Skeletal muscle tissue (tissue), 4 donors: Measurements from ENCODE around the gene RBM6. TPM values are rescaled to one million over a fixed set of nuclear protein-coding genes. Genes with fewer than 3 reads are reported as not detected.
A peak's percentile ranks its signal among the peaks of the same experiment; 100 is the strongest.
"Not testable (repeated sequence)": the region's sequence is repeated elsewhere in the genome, so short reads cannot be mapped to it uniquely, and the experiment has no call there.

Source experiments
- H3K27ac ChIP-seq: one replicate; pipeline ENCODE4 v1.7.0; 2013; ENCODE audit warnings: mild to moderate bottlenecking, low read depth, low read length, inconsistent platforms
- H3K27me3 ChIP-seq, 3 donors: one replicate each; pipeline ENCODE4 v1.7.0; 2013; ENCODE audit warnings: low read length in 3 of 3; ENCODE audit not compliant: control insufficient read depth in 3 of 3, insufficient read depth in 3 of 3
- H3K36me3 ChIP-seq, 3 donors: one replicate each; pipeline ENCODE4 v1.7.0; 2013; ENCODE audit warnings: low read length in 3 of 3; ENCODE audit not compliant: control insufficient read depth in 3 of 3, insufficient read depth in 3 of 3
- H3K4me1 ChIP-seq, 3 donors: one replicate each; pipeline ENCODE4 v1.7.0; 2013; ENCODE audit warnings: low read length in 3 of 3, mild to moderate bottlenecking in 3 of 3; ENCODE audit not compliant: control insufficient read depth in 3 of 3, insufficient read depth in 3 of 3
- H3K4me3 ChIP-seq, 3 donors: one replicate each; pipeline ENCODE4 v1.7.0; 2013; ENCODE audit warnings: low read length in 3 of 3
- H3K9ac ChIP-seq, 3 donors: one replicate each; pipeline ENCODE4 v1.7.0; 2013; ENCODE audit warnings: low read length in 3 of 3, mild to moderate bottlenecking in 3 of 3, moderate library complexity in 2 of 3, low read depth in 1 of 3
- H3K9me3 ChIP-seq, 3 donors: one replicate each; pipeline ENCODE4 v1.7.0; 2013; ENCODE audit warnings: low read length in 3 of 3; ENCODE audit not compliant: control insufficient read depth in 3 of 3
- total RNA-seq: library from RNA; depleted of rRNA; stranded (reverse); fragments of >200 nt; gene quantifications from one replicate; pipeline ENCODE4 v1.2.3, GENCODE V29; 2014
- donor health status: Osteomylitis.

RBM6 gene
- total RNA-seq, 1 donor from 2014 or later: 49.1 TPM

GRCh38 chr3:50050361-50050760 lies 110.4 kb downstream of the RBM6 start:
- no peaks in the 10 kb centered on the region for H3K9me3 ChIP-seq
- H3K4me1 ChIP-seq: peaks cover 0 to 3% (median 0%) of the 10 kb centered on the region in 3 donors
- H3K27me3 ChIP-seq: no peaks in the 10 kb centered on the region
- H3K36me3 ChIP-seq: peaks cover 3 to 36% (median 30%) of the 10 kb centered on the region in 3 donors
- no peak overlapping the region for H3K4me3 ChIP-seq
- no peak overlapping the region for H3K27ac ChIP-seq
- H3K9ac ChIP-seq: no peak overlapping the region

GRCh38 chr3:50057756-50058155 lies 117.8 kb downstream of the RBM6 start:
- Histone ChIP-seq H3K27me3 (no peaks in the 10 kb centered on the region), H3K27ac (no peak overlapping the region), H3K36me3 (peaks cover 25 to 68% (median 57%) of the 10 kb centered on the region in 3 donors), H3K9me3 (no peaks in the 10 kb centered on the region), H3K9ac (no peak overlapping the region), H3K4me3 (no peak overlapping the region), H3K4me1 (no peaks in the 10 kb centered on the region)

GRCh38 chr3:50068134-50068533 lies 128.2 kb downstream of the RBM6 start:
- no peaks in the 10 kb centered on the region for H3K4me1 ChIP-seq
- H3K36me3 ChIP-seq: peaks cover 59 to 87% (median 79%) of the 10 kb centered on the region in 3 donors

GRCh38 chr3:50078091-50078490 lies 138.1 kb downstream of the RBM6 start:
- no peak overlapping the region for H3K27ac ChIP-seq
- no peaks in the 10 kb centered on the region for H3K27me3 ChIP-seq
- H3K36me3 ChIP-seq: peaks cover 18 to 29% (median 22%) of the 10 kb centered on the region in 3 donors
- H3K4me1 ChIP-seq: no peaks in the 10 kb centered on the region
- H3K9me3 ChIP-seq: no peaks in the 10 kb centered on the region
- no peak overlapping the region for H3K4me3 ChIP-seq
- no peak overlapping the region for H3K9ac ChIP-seq

More at GRCh38 chr3:50068134-50068533, 128.2 kb downstream of the RBM6 start:
- H3K4me3 ChIP-seq: no peak overlapping the region
- no peak overlapping the region for H3K9ac ChIP-seq
- H3K27me3 ChIP-seq: no peaks in the 10 kb centered on the region
- H3K9me3 ChIP-seq: no peaks in the 10 kb centered on the region
- no peak overlapping the region for H3K27ac ChIP-seq

GRCh38 chr3:50078622-50079021 lies 138.7 kb downstream of the RBM6 start:
- Histone ChIP-seq H3K4me1 (no peaks in the 10 kb centered on the region), H3K4me3 (no peak overlapping the region), H3K36me3 (peaks cover 14 to 24% (median 17%) of the 10 kb centered on the region in 3 donors), H3K9me3 (no peaks in the 10 kb centered on the region), H3K27ac (no peak overlapping the region), H3K27me3 (no peaks in the 10 kb centered on the region), H3K9ac (no peak overlapping the region)

- not testable (repeated sequence) for H3K4me1 ChIP-seq, H3K4me3 ChIP-seq, H3K36me3 ChIP-seq, H3K27me3 ChIP-seq, H3K27ac ChIP-seq, H3K9me3 ChIP-seq, H3K9ac ChIP-seq
Observed at GRCh38 chr3:50084951-50085350, 145.0 kb downstream of the RBM6 start.

- Histone ChIP-seq H3K36me3 (peaks cover 24 to 31% (median 30%) of the 10 kb centered on the region in 3 donors), H3K27me3 (no peaks in the 10 kb centered on the region), H3K4me1 (peaks cover 12 to 16% (median 16%) of the 10 kb centered on the region in 3 donors), H3K4me3 (peak within 1 kb of the TSS; percentile 84 to 100 (median 99)), H3K9ac (peak within 1 kb of the TSS; percentile 97 to 100 (median 100)), H3K27ac (peak within 1 kb of the TSS; percentile 98), H3K9me3 (no peaks in the 10 kb centered on the region)
Observed at GRCh38 chr3:50088725-50089608, 149.0 kb downstream of the RBM6 start, which contains the start of gene RBM5. TSS of gene RBM5 (plus strand) at chr3:50088919. CDS start at chr3:50090435, 1,516 bp downstream.

GRCh38 chr3:50089609-50089945 lies 149.6 kb downstream of the RBM6 start:
- H3K9me3 ChIP-seq: no peaks in the 10 kb centered on the region
- peak overlapping the region; percentile 98 for H3K27ac ChIP-seq

GRCh38 chr3:50090984-50091383 lies 151.0 kb downstream of the RBM6 start:
- Histone ChIP-seq H3K9me3 (no peaks in the 10 kb centered on the region), H3K4me1 (peaks cover 15 to 16% (median 16%) of the 10 kb centered on the region in 3 donors), H3K27ac (no peak overlapping the region), H3K27me3 (no peaks in the 10 kb centered on the region), H3K4me3 (peak overlapping the region in 2 of 3 donors; percentile 84 to 99), H3K36me3 (peaks cover 43 to 50% (median 48%) of the 10 kb centered on the region in 3 donors), H3K9ac (peak overlapping the region; percentile 23 to 97 (median 36))

More at GRCh38 chr3:50089609-50089945, 149.6 kb downstream of the RBM6 start:
- H3K4me3 ChIP-seq: peak overlapping the region; percentile 84 to 100 (median 99)
- H3K27me3 ChIP-seq: no peaks in the 10 kb centered on the region
- peak overlapping the region; percentile 97 to 100 (median 100) for H3K9ac ChIP-seq
- peaks cover 29 to 36% (median 34%) of the 10 kb centered on the region in 3 donors for H3K36me3 ChIP-seq
- peaks cover 12 to 16% (median 16%) of the 10 kb centered on the region in 3 donors for H3K4me1 ChIP-seq
